ENCODE results near the gene MTA1.

DNA sequence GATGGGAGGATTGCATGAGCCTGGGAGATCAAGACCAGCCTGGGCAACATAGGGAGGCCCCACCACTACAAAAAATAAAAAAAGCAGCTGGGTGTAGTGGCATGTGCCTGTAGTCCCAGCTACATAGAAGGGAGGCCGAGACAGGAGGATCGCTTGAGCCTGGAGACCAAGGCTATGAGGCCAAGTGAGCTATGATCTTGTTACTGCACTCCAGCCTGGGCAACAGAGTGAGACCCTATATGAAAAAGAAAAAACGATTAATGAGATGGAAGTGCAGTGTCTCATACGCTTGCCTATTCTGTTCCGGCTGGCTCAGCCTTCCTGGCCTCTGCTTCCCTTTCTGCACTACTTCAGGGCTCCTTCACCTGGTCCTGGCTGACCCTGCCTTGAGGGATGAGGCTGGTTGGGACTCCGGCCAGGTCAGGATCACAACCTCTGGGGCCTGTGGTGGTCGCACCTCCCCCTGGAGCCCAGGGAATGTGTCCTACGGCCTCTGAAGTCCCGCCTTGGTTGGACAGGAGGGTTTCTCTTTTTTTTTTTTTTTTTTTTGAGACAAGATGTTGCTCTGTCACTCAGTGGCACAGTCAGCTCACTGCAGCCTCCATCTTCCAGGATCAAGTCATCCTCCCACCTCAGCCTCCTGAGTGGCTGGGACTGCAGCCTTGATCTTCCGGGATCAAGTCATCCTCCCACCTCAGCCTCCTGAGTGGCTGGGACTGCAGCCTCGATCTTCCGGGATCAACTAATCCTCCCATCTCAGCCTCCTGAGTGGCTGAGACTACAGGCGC lies 82.1 kb downstream of the MTA1 start:
- TF ChIP-seq, protein P1, sequence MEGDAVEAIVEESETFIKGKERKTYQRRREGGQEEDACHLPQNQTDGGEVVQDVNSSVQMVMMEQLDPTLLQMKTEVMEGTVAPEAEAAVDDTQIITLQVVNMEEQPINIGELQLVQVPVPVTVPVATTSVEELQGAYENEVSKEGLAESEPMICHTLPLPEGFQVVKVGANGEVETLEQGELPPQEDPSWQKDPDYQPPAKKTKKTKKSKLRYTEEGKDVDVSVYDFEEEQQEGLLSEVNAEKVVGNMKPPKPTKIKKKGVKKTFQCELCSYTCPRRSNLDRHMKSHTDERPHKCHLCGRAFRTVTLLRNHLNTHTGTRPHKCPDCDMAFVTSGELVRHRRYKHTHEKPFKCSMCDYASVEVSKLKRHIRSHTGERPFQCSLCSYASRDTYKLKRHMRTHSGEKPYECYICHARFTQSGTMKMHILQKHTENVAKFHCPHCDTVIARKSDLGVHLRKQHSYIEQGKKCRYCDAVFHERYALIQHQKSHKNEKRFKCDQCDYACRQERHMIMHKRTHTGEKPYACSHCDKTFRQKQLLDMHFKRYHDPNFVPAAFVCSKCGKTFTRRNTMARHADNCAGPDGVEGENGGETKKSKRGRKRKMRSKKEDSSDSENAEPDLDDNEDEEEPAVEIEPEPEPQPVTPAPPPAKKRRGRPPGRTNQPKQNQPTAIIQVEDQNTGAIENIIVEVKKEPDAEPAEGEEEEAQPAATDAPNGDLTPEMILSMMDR (IDR thresholded peaks at IDR 0.05; ENCODE audit: control extremely low read depth in 1 of 3, insufficient read depth in 1 of 3, low read depth in 1 of 3, low read length in 3 of 3) = no peak
- TF ChIP-seq EZH2 (IDR thresholded peaks at IDR 0.05; ENCODE audit: low read depth, low read length, severe bottlenecking) (no peak), BRCA1 (IDR thresholded peaks at IDR 0.05; ENCODE audit: low read depth, low read length) (no peak), RBBP5 (IDR thresholded peaks at IDR 0.05; ENCODE audit: borderline replicate concordance, low read depth, low read length) (no peak), BACH1 (IDR thresholded peaks at IDR 0.05; ENCODE audit: low read length) (no peak), POLR2A (IDR thresholded peaks at IDR 0.05; ENCODE audit: control extremely low read depth in 1 of 2, low read depth in 2 of 2, low read length in 2 of 2) (no peak), PHF8 (conservative IDR thresholded peaks at IDR 0.05; ENCODE audit: low read depth, low read length) (no peak), SUZ12 (IDR thresholded peaks at IDR 0.05; ENCODE audit: low read length) (no peak), BCL11A (IDR thresholded peaks at IDR 0.05; ENCODE audit: low read depth in 2 of 2, low read length in 2 of 2) (no peak), FOSL1 (IDR thresholded peaks at IDR 0.05; ENCODE audit: insufficient read depth, low read depth, low read length) (no peak), MAX (IDR thresholded peaks at IDR 0.05) (no peak), CHD1 (IDR thresholded peaks at IDR 0.05; ENCODE audit: low read depth, low read length) (no peak)
- TF ChIP-seq, protein P2, sequence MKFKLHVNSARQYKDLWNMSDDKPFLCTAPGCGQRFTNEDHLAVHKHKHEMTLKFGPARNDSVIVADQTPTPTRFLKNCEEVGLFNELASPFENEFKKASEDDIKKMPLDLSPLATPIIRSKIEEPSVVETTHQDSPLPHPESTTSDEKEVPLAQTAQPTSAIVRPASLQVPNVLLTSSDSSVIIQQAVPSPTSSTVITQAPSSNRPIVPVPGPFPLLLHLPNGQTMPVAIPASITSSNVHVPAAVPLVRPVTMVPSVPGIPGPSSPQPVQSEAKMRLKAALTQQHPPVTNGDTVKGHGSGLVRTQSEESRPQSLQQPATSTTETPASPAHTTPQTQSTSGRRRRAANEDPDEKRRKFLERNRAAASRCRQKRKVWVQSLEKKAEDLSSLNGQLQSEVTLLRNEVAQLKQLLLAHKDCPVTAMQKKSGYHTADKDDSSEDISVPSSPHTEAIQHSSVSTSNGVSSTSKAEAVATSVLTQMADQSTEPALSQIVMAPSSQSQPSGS (IDR thresholded peaks at IDR 0.05; ENCODE audit: low read length) = no peak
- TF ChIP-seq, protein P3, sequence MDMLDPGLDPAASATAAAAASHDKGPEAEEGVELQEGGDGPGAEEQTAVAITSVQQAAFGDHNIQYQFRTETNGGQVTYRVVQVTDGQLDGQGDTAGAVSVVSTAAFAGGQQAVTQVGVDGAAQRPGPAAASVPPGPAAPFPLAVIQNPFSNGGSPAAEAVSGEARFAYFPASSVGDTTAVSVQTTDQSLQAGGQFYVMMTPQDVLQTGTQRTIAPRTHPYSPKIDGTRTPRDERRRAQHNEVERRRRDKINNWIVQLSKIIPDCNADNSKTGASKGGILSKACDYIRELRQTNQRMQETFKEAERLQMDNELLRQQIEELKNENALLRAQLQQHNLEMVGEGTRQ (IDR thresholded peaks at IDR 0.05; ENCODE audit: low read length) = no peak

Data from H1 (cell line).